NCI-H1105 (cell line): ENCODE data around the gene ABTB2.
"Not testable (repeated sequence)": the region's sequence is repeated elsewhere in the genome, so short reads cannot be mapped to it uniquely, and the experiment has no call there.

ENCODE experiments used
- DNase-seq: peaks from one replicate; lab custom pipeline; 2025; lab: John Stamatoyannopoulos, UW

The ABTB2 gene

GRCh38 chr11:34357701-34358257 is at the start of gene ABTB2:
TSS of gene ABTB2 (minus strand) at chr11:34358010.
- peak; percentile 98 for DNase-seq

DNA sequence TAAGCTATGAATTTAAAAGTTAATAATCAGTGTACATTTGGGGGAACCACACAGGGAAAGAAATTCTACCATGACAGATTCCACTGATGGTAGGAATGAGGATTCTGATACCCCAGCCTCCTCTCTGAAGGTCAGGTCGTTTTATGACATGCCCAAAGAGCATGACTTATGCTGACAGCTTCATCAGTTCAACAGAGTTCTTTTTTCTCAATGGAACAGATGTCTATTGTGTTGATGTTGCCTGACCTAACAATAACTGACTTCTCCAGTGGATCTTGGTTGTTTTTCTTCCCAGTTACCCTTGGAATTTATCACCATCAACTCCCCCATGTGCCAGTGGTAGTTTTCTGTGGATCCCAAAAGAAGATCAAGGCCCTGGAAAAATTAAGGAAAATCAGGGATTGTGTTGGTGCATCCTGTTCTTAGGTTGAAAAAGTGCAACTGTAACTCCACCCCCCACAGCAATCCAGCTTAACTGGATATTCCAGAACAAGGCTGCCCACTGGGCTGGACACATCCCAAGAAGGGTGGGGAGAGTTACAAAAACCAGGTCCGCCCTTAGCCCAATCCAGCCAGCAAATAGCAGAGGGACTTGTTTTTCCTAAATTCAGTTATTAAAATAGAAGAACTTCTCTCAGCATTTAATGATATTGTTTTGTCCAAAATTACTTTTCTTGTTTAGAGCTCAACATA is 49.5 kb upstream of the ABTB2 start:
- DNase-seq = no peak

- no peak for DNase-seq
Measured at GRCh38 chr11:34406413-34406812, 48.6 kb upstream of the ABTB2 start.

DNA sequence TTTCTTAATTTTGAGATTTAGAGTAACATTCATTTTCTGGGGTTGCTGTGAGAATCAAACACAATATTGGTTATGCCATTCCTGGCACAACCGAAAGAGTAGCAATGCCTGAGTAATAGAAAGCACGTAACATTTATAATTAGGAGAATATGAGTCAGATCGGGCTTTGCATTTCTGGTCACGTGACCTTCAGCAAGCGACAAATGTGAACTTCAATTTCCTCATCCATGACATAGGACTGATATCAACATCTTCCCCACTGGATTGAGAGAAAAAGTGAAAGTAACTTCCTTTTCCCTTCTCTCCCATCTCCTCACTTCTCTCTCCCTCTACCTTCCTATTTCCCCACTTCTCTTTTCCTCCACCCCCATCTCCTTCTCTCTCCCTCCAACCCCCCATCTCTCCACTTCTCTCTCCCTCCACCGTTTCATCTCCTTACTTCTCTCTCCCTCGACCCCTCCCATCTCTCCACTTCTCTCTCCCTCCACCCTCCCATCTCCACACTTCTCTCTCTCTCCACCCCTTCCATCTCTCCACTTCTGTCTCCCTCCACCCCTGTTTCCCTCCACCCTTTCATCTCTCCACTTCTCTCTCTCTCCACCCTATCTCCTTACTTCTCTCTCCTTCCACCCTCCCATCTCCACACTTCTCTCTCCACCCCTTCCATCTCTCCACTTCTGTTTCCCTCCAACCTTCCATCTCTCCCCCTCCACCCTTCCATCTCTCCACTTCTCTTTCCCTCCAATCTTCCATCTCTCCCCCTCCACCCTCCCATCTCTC is 47.5 kb upstream of the ABTB2 start:
- DNase-seq = no peak

DNA sequence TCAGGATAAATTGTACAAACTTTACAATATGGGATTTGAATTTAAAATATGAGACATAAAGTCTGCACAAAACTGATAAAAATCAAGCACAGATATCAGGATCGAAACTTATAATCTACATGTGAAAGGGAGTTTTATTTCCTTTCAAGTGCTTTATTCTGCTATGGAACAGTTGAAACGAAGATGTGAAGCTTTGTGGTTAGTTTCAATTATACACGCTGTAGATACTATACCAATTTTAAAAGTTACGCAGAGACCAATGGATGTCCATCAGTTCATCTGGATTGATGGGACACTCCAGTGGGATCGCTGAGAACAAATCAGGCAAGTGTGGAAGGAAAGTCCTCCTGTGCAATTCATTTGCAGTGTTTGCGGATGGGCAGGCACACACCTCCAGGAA is 46.5 kb upstream of the ABTB2 start:
- no peak for DNase-seq

GRCh38 chr11:34403431-34403830 is 45.6 kb upstream of the ABTB2 start:
- no peak for DNase-seq

DNA sequence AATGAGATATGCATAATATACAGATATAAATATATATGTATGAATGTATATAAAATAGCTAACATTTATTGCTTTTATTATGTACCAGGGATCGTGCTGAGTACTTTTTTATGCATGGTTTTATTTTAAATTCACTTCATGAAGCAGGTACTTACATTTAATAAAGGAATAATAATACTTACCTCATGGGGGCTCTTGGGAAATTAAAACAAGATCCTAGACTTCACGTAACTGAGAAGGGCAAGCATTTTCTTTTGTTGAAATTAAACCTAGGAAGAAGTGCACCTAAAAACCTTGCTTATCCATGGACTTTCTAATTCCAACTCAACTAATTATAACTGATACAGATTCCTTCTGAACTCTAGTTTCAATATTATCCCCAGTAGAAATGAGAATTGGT is 40.0 kb upstream of the ABTB2 start:
- no peak for DNase-seq

DNA sequence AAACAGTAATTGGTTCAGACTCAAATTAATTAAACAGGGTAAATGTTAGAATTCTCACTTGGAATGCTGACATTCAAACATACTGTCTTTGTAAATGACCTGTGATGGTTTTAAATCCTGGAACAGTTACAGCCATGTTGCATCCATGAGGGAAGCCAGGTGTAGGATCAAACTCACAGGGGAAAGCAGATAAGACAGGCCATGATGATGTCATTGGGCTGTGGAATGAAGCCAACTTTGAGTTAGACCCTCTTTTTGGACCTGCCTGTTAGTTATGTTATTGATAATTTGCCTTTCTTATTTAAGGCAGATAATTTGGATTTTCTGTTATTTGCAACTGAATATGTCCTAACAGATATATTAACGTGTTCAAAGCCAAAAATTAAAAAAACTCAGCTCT is 39.3 kb upstream of the ABTB2 start:
- DNase-seq = no peak

- DNase-seq = no peak
Measured at GRCh38 chr11:34395916-34396550, 38.2 kb upstream of the ABTB2 start.

DNA sequence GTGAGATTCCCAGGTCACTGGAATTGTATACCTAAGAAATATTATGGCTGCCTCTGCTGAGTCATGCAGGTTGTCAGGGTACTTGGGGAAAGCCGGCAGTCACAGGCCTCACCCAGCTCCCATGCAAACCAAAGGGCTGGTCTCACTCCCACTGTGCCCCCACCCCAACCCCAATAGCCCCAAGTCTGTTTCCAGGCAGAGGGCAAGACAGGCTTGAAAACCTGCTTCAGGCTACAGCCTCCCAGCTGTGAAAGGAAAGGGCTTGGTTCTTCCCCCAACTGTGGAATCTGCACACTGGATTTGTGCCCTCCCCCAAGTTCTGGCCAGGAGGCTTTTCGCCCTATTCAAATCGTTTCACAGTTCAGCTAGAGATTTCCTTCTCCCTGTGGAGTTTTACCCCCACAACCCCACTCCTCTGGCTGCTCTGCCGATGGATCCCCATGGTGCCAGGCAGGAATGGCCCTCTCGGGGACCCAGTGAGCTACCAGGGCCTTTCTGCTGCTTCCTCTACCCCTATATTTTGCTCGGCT is 37.0 kb upstream of the ABTB2 start:
- DNase-seq = no peak

GRCh38 chr11:34387653-34388052 is 29.8 kb upstream of the ABTB2 start:
- DNase-seq = no peak

- not testable (repeated sequence) for DNase-seq
Measured at GRCh38 chr11:34386356-34386755, 28.5 kb upstream of the ABTB2 start.

DNA sequence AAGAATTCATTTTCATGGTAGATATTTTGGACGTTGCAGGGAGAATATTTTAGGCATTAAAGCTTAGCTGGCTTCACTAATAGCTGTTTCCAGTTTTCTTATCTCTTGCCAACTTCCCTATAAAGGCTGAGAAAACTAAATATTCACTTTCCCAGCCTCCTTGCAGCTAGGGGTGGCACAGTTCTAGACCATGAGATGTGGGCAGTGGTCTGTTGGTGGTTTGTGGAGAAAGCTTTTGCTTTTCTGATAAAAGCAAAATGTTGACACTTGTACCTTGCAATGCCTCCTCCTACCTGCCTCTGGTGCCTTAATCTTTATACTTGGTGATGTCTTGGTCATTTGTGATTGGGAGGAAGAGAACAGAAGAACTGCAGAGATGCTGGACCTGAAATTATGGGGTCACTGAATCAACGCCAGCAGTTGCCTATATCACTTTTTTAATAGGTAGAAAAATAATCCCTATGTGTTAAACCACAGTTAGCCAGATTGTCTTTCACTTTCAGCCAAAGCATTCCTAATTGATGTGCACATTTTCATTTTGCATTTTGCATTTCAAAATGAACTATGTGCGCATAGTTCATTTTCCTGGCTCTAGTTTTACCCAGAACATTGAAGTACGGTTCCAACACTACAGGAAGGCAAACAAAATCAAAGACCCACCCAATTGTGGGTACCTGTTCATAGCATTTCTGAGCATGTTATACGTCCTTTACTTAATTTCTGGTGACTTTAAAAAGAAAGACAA is 24.9 kb upstream of the ABTB2 start:
- DNase-seq = no peak

DNA sequence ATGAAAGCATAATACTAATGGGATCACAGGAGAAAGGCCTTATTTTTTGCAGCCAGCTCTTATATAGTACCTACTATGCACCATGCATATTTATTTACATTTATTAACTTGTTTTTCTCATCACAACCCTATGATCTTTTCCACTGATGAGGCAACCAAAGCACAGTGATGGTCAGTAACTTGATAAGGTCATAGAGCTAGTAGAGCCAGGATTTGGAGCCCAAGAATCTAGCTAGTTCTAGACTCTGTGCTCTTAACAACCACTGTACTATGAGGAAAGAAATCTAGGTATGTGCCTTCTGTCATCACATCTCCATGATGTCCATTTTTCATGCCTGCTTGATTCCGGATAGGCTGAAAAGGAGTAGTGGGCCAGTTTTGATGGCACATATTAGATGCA is 24.0 kb upstream of the ABTB2 start:
- DNase-seq = no peak

DNA sequence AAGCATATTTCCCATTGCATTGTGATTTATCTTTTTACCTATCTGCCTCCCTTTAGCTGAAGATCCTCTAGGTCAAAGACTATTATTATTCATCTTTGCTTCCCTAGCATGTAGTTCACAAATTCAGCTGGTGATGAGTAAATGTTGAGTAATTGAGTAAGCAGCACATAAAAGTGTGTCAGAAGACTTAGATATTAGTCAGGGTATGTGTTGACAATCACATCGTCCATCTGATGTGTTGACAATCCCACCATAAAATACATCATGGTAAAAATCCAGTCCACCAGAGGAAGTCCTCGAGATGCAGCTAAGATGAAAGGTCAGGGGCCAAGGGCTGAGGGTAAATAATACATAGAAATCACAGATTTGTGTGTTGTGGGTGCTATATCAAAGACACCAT is 22.9 kb upstream of the ABTB2 start:
- no peak for DNase-seq

- DNase-seq = no peak
Measured at GRCh38 chr11:34379539-34379938, 21.7 kb upstream of the ABTB2 start.

GRCh38 chr11:34379079-34379478 is 21.3 kb upstream of the ABTB2 start:
- DNase-seq = no peak

- no peak for DNase-seq
Measured at GRCh38 chr11:34373727-34374126, 15.9 kb upstream of the ABTB2 start.

GRCh38 chr11:34366522-34366921 is 8.7 kb upstream of the ABTB2 start:
- no peak for DNase-seq

- DNase-seq = no peak
Measured at GRCh38 chr11:34364102-34364501, 6.3 kb upstream of the ABTB2 start.

- DNase-seq = no peak
Measured at GRCh38 chr11:34363363-34364084, 5.7 kb upstream of the ABTB2 start.
